Thoracic aorta (tissue), 2 donors: ENCODE results near the gene CAND1. TPM values are rescaled to one million over a fixed set of nuclear protein-coding genes. Genes with fewer than 3 reads are reported as not detected.
A peak's percentile ranks its signal among the peaks of the same experiment; 100 is the strongest.

Experiments
- ATAC-seq: fragments of 150-250 bp; one replicate; pipeline ENCODE4 v1.8.0; 2017; ENCODE audit warnings: low read depth; ENCODE audit not compliant: insufficient number of reproducible peaks, low FRiP score
- DNase-seq: peaks from one replicate; pipeline ENCODE4 v3.0.0-alpha.2; 2020; ENCODE audit warnings: low spot score
- H3K27ac ChIP-seq, 2 donors: fragments of 200-600 bp; sonication (generic); 1 replicate in 1 of 2; 2 replicates in 1 of 2; pipeline ENCODE4 v1.5.1; 2016; ENCODE audit warnings: mild to moderate bottlenecking in 2 of 2, moderate library complexity in 2 of 2
- H3K27me3 ChIP-seq: fragments of 200-600 bp; sonication (generic); replicated peaks from 2 replicates; pipeline ENCODE4 v1.6.0; 2016; ENCODE audit warnings: mild to moderate bottlenecking; ENCODE audit not compliant: insufficient read depth
- H3K36me3 ChIP-seq: fragments of 200-600 bp; sonication (generic); one replicate; pipeline ENCODE4 v1.5.1; 2016
- H3K4me1 ChIP-seq, 2 donors: fragments of 200-600 bp; sonication (generic); 1 replicate in 1 of 2; 2 replicates in 1 of 2; pipeline versions ENCODE4 v1.5.1 to v1.6.0; 2016; ENCODE audit warnings: low read depth in 2 of 2, mild to moderate bottlenecking in 1 of 2; ENCODE audit not compliant: control insufficient read depth in 1 of 2
- H3K4me3 ChIP-seq: fragments of 200-600 bp; sonication (generic); 2 replicates; pipeline ENCODE4 v1.5.1; 2016; ENCODE audit warnings: mild to moderate bottlenecking
- H3K9me3 ChIP-seq: fragments of 200-600 bp; sonication (generic); 2 replicates; pipeline ENCODE4 v1.5.1; 2016
- total RNA-seq, 2 donors: library from RNA; depleted of rRNA; stranded (reverse); fragments of >200 nt; gene quantifications; one replicate each; pipeline versions ENCODE4 v1.1.0 to v1.2.3, GENCODE V29; 2016
- TF ChIP-seq, protein P1 (sequence below): fragments of 200-600 bp; sonication (generic); IDR thresholded peaks from one replicate; pipeline ENCODE4 v1.5.1; 2019; ENCODE audit warnings: antibody characterized with exemption

CAND1 gene
- total RNA-seq, 2 donors from 2014 or later: 42.1 to 77.0 TPM

DNA sequence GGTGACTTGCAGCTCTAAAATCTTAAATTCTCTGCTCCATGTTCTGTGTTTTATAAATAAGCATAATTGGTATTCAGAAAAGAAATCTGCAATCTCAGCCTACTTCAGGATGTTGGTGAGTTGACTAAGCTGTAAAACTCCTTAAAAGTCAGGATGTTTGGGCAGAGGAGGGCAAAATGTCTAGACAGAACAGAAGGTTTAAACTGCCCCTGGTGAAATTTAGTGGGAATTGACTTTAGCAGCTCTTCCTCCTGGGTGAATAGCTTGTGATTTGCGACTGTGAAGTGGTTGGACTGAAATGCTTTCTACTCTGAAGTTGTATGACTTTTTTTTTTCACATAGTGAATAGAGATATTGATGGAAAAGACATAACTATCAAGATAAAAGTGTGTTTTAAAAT is 85.8 kb downstream of the CAND1 start:
- H3K27ac ChIP-seq: peak overlapping the region in 1 of 2 donors; percentile 12
- no peaks in the 10 kb centered on the region for H3K36me3 ChIP-seq
- no peak overlapping the region for H3K4me3 ChIP-seq
- H3K27me3 ChIP-seq: no peaks in the 10 kb centered on the region
- peaks cover 3 to 28% of the 10 kb centered on the region in 2 donors for H3K4me1 ChIP-seq
- ATAC-seq: no peak
- no peak for DNase-seq
- TF ChIP-seq, protein P1, sequence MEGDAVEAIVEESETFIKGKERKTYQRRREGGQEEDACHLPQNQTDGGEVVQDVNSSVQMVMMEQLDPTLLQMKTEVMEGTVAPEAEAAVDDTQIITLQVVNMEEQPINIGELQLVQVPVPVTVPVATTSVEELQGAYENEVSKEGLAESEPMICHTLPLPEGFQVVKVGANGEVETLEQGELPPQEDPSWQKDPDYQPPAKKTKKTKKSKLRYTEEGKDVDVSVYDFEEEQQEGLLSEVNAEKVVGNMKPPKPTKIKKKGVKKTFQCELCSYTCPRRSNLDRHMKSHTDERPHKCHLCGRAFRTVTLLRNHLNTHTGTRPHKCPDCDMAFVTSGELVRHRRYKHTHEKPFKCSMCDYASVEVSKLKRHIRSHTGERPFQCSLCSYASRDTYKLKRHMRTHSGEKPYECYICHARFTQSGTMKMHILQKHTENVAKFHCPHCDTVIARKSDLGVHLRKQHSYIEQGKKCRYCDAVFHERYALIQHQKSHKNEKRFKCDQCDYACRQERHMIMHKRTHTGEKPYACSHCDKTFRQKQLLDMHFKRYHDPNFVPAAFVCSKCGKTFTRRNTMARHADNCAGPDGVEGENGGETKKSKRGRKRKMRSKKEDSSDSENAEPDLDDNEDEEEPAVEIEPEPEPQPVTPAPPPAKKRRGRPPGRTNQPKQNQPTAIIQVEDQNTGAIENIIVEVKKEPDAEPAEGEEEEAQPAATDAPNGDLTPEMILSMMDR: no peak
- H3K9me3 ChIP-seq: no peaks in the 10 kb centered on the region

DNA sequence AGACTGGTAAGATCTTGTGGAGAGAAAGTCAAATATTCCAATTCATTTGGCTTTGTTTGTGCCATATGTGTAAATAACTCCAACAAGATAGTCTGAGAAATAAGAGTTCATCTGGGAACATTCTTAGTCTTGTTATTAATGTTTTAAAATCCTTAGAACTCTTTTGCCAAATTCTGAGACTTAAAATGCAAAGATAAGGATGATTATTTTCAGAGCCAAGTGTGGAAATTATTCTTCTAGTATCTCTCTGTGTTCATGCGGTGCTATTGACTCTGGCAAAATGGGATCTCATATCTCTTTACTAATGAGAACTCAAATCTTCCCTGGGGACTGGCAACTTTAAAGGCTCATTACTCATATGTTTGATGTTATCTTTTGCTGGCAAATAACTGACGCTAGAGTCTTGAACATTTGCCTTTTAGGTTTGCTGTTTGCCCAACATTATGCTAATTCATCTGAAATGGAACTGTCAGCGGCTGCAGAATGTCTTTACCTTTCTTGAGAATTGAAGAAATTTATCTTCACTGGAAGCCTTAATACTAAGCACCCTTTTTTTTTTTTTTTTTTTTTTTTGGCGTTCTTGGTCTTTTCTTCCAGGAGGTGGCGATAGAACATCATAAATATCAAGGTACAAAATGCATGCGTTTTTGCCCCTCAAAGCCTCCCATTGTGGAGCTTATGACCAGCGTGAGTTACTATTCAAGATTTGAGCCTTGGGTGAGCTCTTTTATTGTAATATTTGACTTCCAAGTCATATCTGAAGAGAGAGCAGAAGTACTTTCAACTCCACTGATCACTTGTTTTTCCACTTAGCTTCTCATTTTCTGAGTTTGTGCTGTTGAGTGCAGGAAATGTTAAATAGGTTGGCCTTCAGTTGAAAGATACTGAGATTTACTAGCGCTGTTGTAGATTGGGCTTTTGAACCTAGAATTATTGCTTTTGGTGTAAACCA is 86.5 kb downstream of the CAND1 start:
- Histone ChIP-seq H3K9me3 (no peaks in the 10 kb centered on the region), H3K4me1 (peaks cover 3 to 28% of the 10 kb centered on the region in 2 donors), H3K27me3 (no peaks in the 10 kb centered on the region), H3K36me3 (no peaks in the 10 kb centered on the region), H3K27ac (peak overlapping the region in 1 of 2 donors; percentile 14), H3K4me3 (no peak overlapping the region)
- no peak for ATAC-seq
- TF ChIP-seq, protein P1: peak; percentile 41
- no peak for DNase-seq

DNA sequence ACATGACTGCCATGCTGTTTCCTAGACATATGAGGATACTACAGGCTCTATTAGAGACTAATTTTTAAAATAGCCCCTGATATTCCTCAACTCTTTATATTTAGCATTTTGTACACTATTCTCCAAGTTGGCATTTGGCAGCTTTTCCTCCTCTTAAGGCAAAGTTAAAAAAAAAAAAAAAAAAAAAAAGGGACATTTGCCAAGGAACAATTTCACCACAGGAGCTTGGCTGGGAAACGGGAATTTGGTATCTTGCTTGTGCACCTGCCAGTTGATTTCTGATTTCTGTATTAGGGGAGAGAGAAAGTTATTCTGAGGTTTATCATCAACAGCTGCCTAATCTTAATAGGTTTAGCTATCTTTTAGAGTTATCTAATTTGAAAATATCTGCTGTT is 87.2 kb downstream of the CAND1 start:
- TF ChIP-seq, protein P1: no peak
- H3K27ac ChIP-seq: peak overlapping the region in 1 of 2 donors; percentile 14

DNA sequence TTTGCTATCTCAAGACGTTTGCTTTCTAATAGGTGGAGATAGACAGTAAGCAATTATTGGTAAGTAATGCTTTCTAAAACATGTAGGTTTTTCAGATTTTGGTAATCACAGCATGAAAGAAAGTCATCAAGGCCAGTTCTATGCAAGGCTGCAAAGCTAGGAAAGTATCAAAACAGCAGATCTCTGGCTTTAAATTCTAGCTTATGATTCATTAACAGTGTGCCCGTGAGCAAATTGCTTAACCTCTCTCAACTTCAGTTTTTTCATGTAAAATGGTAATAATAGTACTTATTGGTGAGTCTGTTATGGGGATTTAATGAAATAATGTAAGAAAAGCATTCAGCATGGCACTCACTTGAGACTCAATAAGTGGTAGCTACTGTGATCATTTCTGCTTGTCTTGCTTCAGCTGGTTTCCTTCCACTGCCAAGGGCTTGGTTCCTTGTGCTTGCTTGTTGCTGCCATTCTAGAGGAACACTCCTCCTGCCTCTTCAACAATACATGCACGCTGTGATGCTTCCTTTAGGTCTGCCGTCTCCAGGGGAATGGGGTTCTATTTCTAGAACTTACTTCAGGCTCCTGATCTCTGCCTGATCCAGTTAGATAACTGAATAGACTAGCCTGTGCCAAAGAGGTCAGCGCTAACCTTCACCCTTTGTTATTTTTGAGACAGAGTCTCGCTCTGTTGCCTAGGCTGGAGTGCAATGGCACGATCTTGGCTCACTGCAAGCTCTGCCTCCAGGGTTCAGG is 88.4 kb downstream of the CAND1 start:
- ATAC-seq: no peak
- H3K4me1 ChIP-seq: peaks cover 3 to 28% of the 10 kb centered on the region in 2 donors

More for the DNA sequence above, 87.2 kb downstream of the CAND1 start:
- Histone ChIP-seq H3K4me3 (no peak overlapping the region), H3K27me3 (no peaks in the 10 kb centered on the region), H3K4me1 (peaks cover 3 to 28% of the 10 kb centered on the region in 2 donors), H3K9me3 (no peaks in the 10 kb centered on the region), H3K36me3 (no peaks in the 10 kb centered on the region)
- peak; percentile 8 for ATAC-seq
- no peak for DNase-seq

More for the DNA sequence above, 88.4 kb downstream of the CAND1 start:
- no peak overlapping the region for H3K27ac ChIP-seq
- DNase-seq: no peak
- H3K9me3 ChIP-seq: no peaks in the 10 kb centered on the region
- H3K27me3 ChIP-seq: no peaks in the 10 kb centered on the region
- TF ChIP-seq, protein P1: no peak
- H3K4me3 ChIP-seq: no peak overlapping the region
- no peaks in the 10 kb centered on the region for H3K36me3 ChIP-seq
